GM23338 (cell line): ENCODE data around the gene PLEKHM2. TPM values are rescaled to one million over a fixed set of nuclear protein-coding genes. Genes with fewer than 3 reads are reported as not detected.
A peak's percentile ranks its signal among the peaks of the same experiment; 100 is the strongest.

ENCODE experiments used
- ATAC-seq: fragments of 200-7000 bp; cut with Tn5 transposase; 3 replicates; pipeline ENCODE4 v1.9.1; 2020
- DNase-seq: peaks from one replicate; pipeline ENCODE4 v3.0.0-alpha.2; 2015; ENCODE audit warnings: low spot score
- H2AFZ ChIP-seq: fragments of 200-600 bp; sonication (generic); 2 replicates; pipeline ENCODE4 v1.8.0; 2016; ENCODE audit warnings: antibody characterized with exemption, mild to moderate bottlenecking, moderate library complexity
- H3F3A ChIP-seq: fragments of 200-600 bp; sonication (generic); replicated peaks from 2 replicates; pipeline ENCODE4 v1.8.0; 2017; ENCODE audit warnings: antibody characterized with exemption, mixed run types, low read depth
- H3K27ac ChIP-seq: fragments of 200-600 bp; sonication (generic); 2 replicates; pipeline ENCODE4 v1.6.1; 2016; ENCODE audit warnings: low read depth
- H3K27me3 ChIP-seq: fragments of 200-600 bp; sonication (generic); 2 replicates; pipeline ENCODE4 v1.8.0; 2016; ENCODE audit warnings: mild to moderate bottlenecking, mixed run types, moderate library complexity; ENCODE audit not compliant: insufficient read depth
- H3K36me3 ChIP-seq: fragments of 200-600 bp; sonication (generic); 2 replicates; pipeline ENCODE4 v1.8.0; 2016; ENCODE audit warnings: mild to moderate bottlenecking; ENCODE audit not compliant: insufficient read depth
- H3K4me1 ChIP-seq: fragments of 200-600 bp; sonication (generic); 2 replicates; pipeline ENCODE4 v1.8.0; 2016; ENCODE audit warnings: mild to moderate bottlenecking, moderate library complexity; ENCODE audit not compliant: insufficient read depth
- H3K4me2 ChIP-seq: fragments of 200-600 bp; sonication (generic); 2 replicates; pipeline ENCODE4 v1.7.1; 2017; ENCODE audit warnings: mixed run types
- H3K4me3 ChIP-seq: fragments of 200-600 bp; sonication (generic); 2 replicates; pipeline ENCODE4 v1.6.1; 2016; ENCODE audit warnings: mixed run types
- H3K79me2 ChIP-seq: fragments of 200-600 bp; sonication (generic); replicated peaks from 2 replicates; pipeline ENCODE4 v1.8.0; 2017; ENCODE audit warnings: mild to moderate bottlenecking; ENCODE audit not compliant: insufficient read depth
- H3K9me2 ChIP-seq: fragments of 200-600 bp; sonication (generic); 2 replicates; pipeline ENCODE4 v1.8.0; 2017; ENCODE audit not compliant: insufficient read depth
- H4K20me1 ChIP-seq: fragments of 200-600 bp; sonication (generic); replicated peaks from 2 replicates; pipeline ENCODE4 v1.8.0; 2017; ENCODE audit warnings: mild to moderate bottlenecking; ENCODE audit not compliant: insufficient read depth
- H3K27ac Mint-ChIP-seq: 2 replicates; pipeline ENCODE4 v1.8.0; 2020; ENCODE audit warnings: inconsistent platforms, mild to moderate bottlenecking, moderate library complexity, mixed read lengths
- H3K27me3 Mint-ChIP-seq: 3 replicates; pipeline ENCODE4 v1.8.0; 2022; ENCODE audit warnings: low read depth, mild to moderate bottlenecking, moderate library complexity, mixed read lengths, inconsistent platforms; ENCODE audit not compliant: insufficient read depth, poor library complexity
- H3K36me3 Mint-ChIP-seq: 3 replicates; pipeline ENCODE4 v1.8.0; 2021; ENCODE audit warnings: low read depth, mild to moderate bottlenecking, inconsistent platforms, moderate library complexity, mixed read lengths
- H3K4me1 Mint-ChIP-seq: 3 replicates; pipeline ENCODE4 v1.8.0; 2020; ENCODE audit warnings: mild to moderate bottlenecking, inconsistent platforms, mixed read lengths
- H3K4me3 Mint-ChIP-seq: 3 replicates; pipeline ENCODE4 v1.8.0; 2021; ENCODE audit warnings: moderate library complexity, mild to moderate bottlenecking, inconsistent platforms, mixed read lengths
- H3K9me3 Mint-ChIP-seq: 3 replicates; pipeline ENCODE4 v1.8.0; 2020; ENCODE audit warnings: moderate library complexity, mild to moderate bottlenecking, inconsistent platforms, mixed read lengths
- CREB1 ChIP-seq: fragments of 250-450 bp; sonication (Bioruptor Pico); IDR thresholded peaks from 2 replicates; pipeline ENCODE4 v1.5.0; 2020; ENCODE audit warnings: low read depth, mild to moderate bottlenecking, moderate library complexity
- EZH2 ChIP-seq: fragments of 200-600 bp; sonication (generic); IDR thresholded peaks from one replicate; pipeline ENCODE4 v1.8.0; 2017; ENCODE audit warnings: antibody characterized with exemption, mild to moderate bottlenecking, low read depth; ENCODE audit not compliant: unreplicated experiment
- NANOG ChIP-seq: IDR thresholded peaks from 2 replicates; pipeline ENCODE4 v1.6.1; 2016; ENCODE audit warnings: antibody characterized with exemption, borderline replicate concordance
- POLR2AphosphoS5 ChIP-seq: IDR thresholded peaks from 2 replicates; pipeline ENCODE4 v1.6.1; 2016; ENCODE audit warnings: antibody characterized with exemption, low read depth
- REST ChIP-seq: IDR thresholded peaks from one replicate; pipeline ENCODE4 v1.6.1; 2018; ENCODE audit warnings: antibody characterized with exemption; ENCODE audit not compliant: unreplicated experiment
- STAT1 ChIP-seq: IDR thresholded peaks from one replicate; pipeline ENCODE4 v1.6.1; 2016; ENCODE audit warnings: antibody characterized with exemption; ENCODE audit not compliant: unreplicated experiment
- ZNF114 ChIP-seq: fragments of 250-450 bp; sonication (Bioruptor Pico); IDR thresholded peaks from 2 replicates; pipeline ENCODE4 v1.5.0; 2020; ENCODE audit warnings: mild to moderate bottlenecking, moderate library complexity
- polyA plus RNA-seq: library from polyadenylated mRNA; unstranded; fragments of >200 nt; fragmentation: Nextera tagmentation; extraction: Ambion mirVana; gene quantifications from 2 replicates; pipeline ENCODE4 v1.2.1, GENCODE V29; 2016
- total RNA-seq: library from RNA; depleted of rRNA; stranded (reverse); fragments of >200 nt; shearing (Covaris generic); gene quantifications from 2 replicates; pipeline ENCODE4 v1.2.3, GENCODE V29; 2014
- TF ChIP-seq, protein P1 (sequence below), 2 experiments: fragments of 200-600 bp in 1 of 2; sonication (generic) in 1 of 2; conservative IDR thresholded peaks; 2 replicates each; pipeline versions ENCODE4 v1.5.1 to v1.6.1; 2016 to 2017; ENCODE audit warnings: antibody characterized with exemption in 2 of 2, low read depth in 2 of 2, mild to moderate bottlenecking in 2 of 2, moderate library complexity in 1 of 2

Gene PLEKHM2
- total and polyA plus RNA-seq, 2 experiments from 2014 or later, result 11.2 to 40.0 TPM

DNA sequence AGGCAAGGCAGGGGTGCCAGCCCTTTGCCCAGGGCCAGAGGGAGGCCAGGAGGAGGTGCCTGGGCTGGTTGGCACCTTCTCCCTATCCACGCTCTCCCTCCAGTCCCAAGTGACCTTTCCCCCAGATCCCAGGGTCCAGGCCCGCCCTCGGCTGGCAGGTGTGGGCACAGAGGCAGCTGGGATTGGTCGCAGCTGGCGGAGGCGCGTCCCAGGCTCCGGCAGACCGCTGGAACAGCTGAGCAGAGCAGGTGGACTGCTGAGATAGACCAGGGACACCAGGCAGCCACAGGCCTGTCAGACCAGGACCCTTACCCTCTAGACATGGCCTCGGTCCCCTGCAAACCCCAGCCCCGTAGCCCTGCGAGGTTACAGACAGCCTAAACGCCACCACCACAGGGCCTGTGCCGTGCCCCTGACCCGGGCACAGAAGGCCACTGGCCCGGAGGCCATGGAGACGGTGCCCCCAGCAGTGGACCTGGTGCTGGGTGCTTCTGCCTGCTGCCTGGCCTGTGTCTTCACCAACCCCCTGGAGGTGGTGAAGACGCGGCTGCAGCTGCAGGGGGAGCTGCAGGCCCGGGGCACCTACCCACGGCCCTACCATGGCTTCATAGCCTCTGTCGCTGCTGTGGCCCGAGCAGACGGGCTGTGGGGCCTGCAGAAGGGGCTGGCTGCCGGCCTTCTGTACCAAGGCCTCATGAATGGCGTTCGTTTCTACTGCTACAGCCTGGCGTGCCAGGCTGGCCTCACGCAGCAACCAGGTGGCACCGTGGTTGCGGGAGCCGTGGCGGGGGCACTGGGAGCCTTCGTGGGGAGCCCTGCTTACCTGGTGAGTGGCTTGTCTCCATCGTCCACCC is 52.1 kb downstream of the PLEKHM2 start, which contains the start of gene SLC25A34:
Gene SLC25A34, plus strand, starts transcription at position 221 of the 854 bp plus-strand sequence. Its CDS starts 228 bp downstream, at position 449.
- H3K36me3 Mint-ChIP-seq, result 0 out of 3 replicates have a peak, but pooled peaks cover 10% of the 10 kb centered on the region
- TF ChIP-seq, protein P1, sequence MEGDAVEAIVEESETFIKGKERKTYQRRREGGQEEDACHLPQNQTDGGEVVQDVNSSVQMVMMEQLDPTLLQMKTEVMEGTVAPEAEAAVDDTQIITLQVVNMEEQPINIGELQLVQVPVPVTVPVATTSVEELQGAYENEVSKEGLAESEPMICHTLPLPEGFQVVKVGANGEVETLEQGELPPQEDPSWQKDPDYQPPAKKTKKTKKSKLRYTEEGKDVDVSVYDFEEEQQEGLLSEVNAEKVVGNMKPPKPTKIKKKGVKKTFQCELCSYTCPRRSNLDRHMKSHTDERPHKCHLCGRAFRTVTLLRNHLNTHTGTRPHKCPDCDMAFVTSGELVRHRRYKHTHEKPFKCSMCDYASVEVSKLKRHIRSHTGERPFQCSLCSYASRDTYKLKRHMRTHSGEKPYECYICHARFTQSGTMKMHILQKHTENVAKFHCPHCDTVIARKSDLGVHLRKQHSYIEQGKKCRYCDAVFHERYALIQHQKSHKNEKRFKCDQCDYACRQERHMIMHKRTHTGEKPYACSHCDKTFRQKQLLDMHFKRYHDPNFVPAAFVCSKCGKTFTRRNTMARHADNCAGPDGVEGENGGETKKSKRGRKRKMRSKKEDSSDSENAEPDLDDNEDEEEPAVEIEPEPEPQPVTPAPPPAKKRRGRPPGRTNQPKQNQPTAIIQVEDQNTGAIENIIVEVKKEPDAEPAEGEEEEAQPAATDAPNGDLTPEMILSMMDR (conservative IDR thresholded peaks at IDR 0.05; ENCODE audit: low read depth in 2 of 2), result peak in 1 of 2 experiments; percentile 40; a peak in 2 of 4 replicates
- no peak for TF ChIP-seq POLR2AphosphoS5
- TF ChIP-seq NANOG, result no peak
- Histone ChIP-seq H4K20me1 (no peaks in the 10 kb centered on the region), H3K4me1 (no peaks in the 10 kb centered on the region), H3K27me3 (no peaks in the 10 kb centered on the region), H2AFZ (no peak within 1 kb of the TSS), H3K4me2 (no peak within 1 kb of the TSS), H3K27ac (no peak within 1 kb of the TSS), H3K4me3 (no peak within 1 kb of the TSS), H3F3A (0 out of 2 replicates have a peak, but pooled peaks cover 5% of the 10 kb centered on the region), H3K79me2 (no peaks in the 10 kb centered on the region), H3K9me2 (no peaks in the 10 kb centered on the region), H3K36me3 (no peaks in the 10 kb centered on the region)
- H3K4me1 Mint-ChIP-seq, result peaks cover 6% of the 10 kb centered on the region
- H3K9me3 Mint-ChIP-seq, result no peaks in the 10 kb centered on the region
- ATAC-seq (peak; percentile 46), DNase-seq (peak; percentile 56)
- H3K4me3 Mint-ChIP-seq, result no peak within 1 kb of the TSS
- peaks cover 8% of the 10 kb centered on the region for H3K27me3 Mint-ChIP-seq
- H3K27ac Mint-ChIP-seq, result no peak within 1 kb of the TSS

- no peaks in the 10 kb centered on the region for H3K9me2 ChIP-seq
- DNase-seq (no peak), ATAC-seq (no peak)
- 0 out of 2 replicates have a peak, but pooled peaks cover 4% of the 10 kb centered on the region for H3K4me1 ChIP-seq
- H3K4me2 ChIP-seq, result no peak overlapping the region
- Mint-ChIP-seq H3K4me3 (no peak overlapping the region), H3K27me3 (peaks cover 10% of the 10 kb centered on the region), H3K27ac (no peak overlapping the region), H3K36me3 (0 out of 3 replicates have a peak, but pooled peaks cover 10% of the 10 kb centered on the region), H3K4me1 (peaks cover 10% of the 10 kb centered on the region), H3K9me3 (no peaks in the 10 kb centered on the region)
- H3F3A ChIP-seq, result 0 out of 2 replicates have a peak, but pooled peaks cover 5% of the 10 kb centered on the region
- H3K27ac ChIP-seq, result no peak overlapping the region
- H3K36me3 ChIP-seq, result no peaks in the 10 kb centered on the region
- H3K4me3 ChIP-seq, result no peak overlapping the region
- H2AFZ ChIP-seq, result no peak overlapping the region
- H4K20me1 ChIP-seq, result no peaks in the 10 kb centered on the region
- no peaks in the 10 kb centered on the region for H3K79me2 ChIP-seq
- TF ChIP-seq CREB1, result no peak
- H3K27me3 ChIP-seq, result no peaks in the 10 kb centered on the region
Observed at GRCh38 chr1:15736892-15737261, 52.8 kb downstream of the PLEKHM2 start.

GRCh38 chr1:15737324-15738319 is 53.5 kb downstream of the PLEKHM2 start:
- Histone ChIP-seq H3K9me2 (no peaks in the 10 kb centered on the region), H3K27me3 (no peaks in the 10 kb centered on the region), H3K79me2 (no peaks in the 10 kb centered on the region), H2AFZ (no peak overlapping the region), H3K27ac (no peak overlapping the region), H3K4me1 (0 out of 2 replicates have a peak, but pooled peaks cover 9% of the 10 kb centered on the region), H3F3A (0 out of 2 replicates have a peak, but pooled peaks cover 5% of the 10 kb centered on the region), H3K4me2 (no peak overlapping the region), H4K20me1 (no peaks in the 10 kb centered on the region), H3K4me3 (no peak overlapping the region), H3K36me3 (no peaks in the 10 kb centered on the region)
- no peak overlapping the region for H3K27ac Mint-ChIP-seq
- H3K36me3 Mint-ChIP-seq, result 0 out of 3 replicates have a peak, but pooled peaks cover 6% of the 10 kb centered on the region
- no peaks in the 10 kb centered on the region for H3K9me3 Mint-ChIP-seq
- peaks cover 12% of the 10 kb centered on the region for H3K27me3 Mint-ChIP-seq
- DNase-seq (no peak), ATAC-seq (no peak)
- no peak overlapping the region for H3K4me3 Mint-ChIP-seq
- peaks cover 13% of the 10 kb centered on the region for H3K4me1 Mint-ChIP-seq
- TF ChIP-seq STAT1 (no peak), REST (no peak), CREB1 (no peak), EZH2 (no peak), ZNF114 (no peak)
